ENCODE results near the gene SNIP1.

The SNIP1 gene

DNA sequence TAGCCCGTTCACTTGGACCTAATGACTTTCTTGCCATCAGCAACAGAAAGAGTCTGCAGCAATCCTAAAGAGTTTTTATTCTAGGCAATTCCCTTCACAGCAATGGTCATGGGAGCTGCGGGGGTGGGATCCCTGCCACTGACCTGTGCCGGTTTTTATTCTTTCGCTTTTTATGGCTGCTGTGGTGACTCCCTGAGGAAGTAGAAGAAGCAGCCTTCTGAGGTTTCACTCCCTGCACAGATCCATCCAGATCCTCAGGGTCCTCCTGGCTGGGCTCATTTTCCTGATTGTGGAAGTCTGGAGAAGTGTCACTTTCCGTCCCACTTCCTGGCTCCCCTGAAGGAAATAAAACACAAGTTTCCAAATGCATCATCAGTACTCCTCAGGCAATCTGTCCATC lies 52.4 kb downstream of the SNIP1 start:
- H3K9ac ChIP-seq (ENCODE audit: low read depth, low read length): no peak overlapping the region
- no peaks in the 10 kb centered on the region for H3K9me3 ChIP-seq (ENCODE audit: insufficient read depth, low read length, severe bottlenecking)
- H2AFZ ChIP-seq (ENCODE audit: low read depth, low read length): no peak overlapping the region
- no peak overlapping the region for H3K4me2 ChIP-seq (ENCODE audit: insufficient read depth, low read length)
- H3K79me2 ChIP-seq (ENCODE audit: insufficient read depth, low read length): peaks cover 33% of the 10 kb centered on the region
- no peak overlapping the region for H3K27ac ChIP-seq (ENCODE audit: low read length)
- peaks cover 16% of the 10 kb centered on the region for H4K20me1 ChIP-seq (ENCODE audit: insufficient read depth, low read length)
- peaks cover 85% of the 10 kb centered on the region for H3K36me3 ChIP-seq (ENCODE audit: insufficient read depth, low read length)
- no peaks in the 10 kb centered on the region for H3K4me1 ChIP-seq (ENCODE audit: insufficient read depth, low read length)
- ATAC-seq (ENCODE audit: insufficient read depth, low read depth): no peak
- no peak overlapping the region for H3K4me3 ChIP-seq (ENCODE audit: low read depth in 1 of 2, low read length in 2 of 2)
- no peak for DNase-seq
- no peaks in the 10 kb centered on the region for H3K27me3 ChIP-seq (ENCODE audit: insufficient read depth, low read length, poor library complexity)
- no peak for TF ChIP-seq EZH2 (IDR thresholded peaks at IDR 0.05; ENCODE audit: borderline replicate concordance, low read depth, low read length, severe bottlenecking)
- TF ChIP-seq, protein P1, sequence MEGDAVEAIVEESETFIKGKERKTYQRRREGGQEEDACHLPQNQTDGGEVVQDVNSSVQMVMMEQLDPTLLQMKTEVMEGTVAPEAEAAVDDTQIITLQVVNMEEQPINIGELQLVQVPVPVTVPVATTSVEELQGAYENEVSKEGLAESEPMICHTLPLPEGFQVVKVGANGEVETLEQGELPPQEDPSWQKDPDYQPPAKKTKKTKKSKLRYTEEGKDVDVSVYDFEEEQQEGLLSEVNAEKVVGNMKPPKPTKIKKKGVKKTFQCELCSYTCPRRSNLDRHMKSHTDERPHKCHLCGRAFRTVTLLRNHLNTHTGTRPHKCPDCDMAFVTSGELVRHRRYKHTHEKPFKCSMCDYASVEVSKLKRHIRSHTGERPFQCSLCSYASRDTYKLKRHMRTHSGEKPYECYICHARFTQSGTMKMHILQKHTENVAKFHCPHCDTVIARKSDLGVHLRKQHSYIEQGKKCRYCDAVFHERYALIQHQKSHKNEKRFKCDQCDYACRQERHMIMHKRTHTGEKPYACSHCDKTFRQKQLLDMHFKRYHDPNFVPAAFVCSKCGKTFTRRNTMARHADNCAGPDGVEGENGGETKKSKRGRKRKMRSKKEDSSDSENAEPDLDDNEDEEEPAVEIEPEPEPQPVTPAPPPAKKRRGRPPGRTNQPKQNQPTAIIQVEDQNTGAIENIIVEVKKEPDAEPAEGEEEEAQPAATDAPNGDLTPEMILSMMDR (IDR thresholded peaks at IDR 0.05; ENCODE audit: borderline replicate concordance, extremely low read depth, low read length, poor library complexity, severe bottlenecking): no peak

DNA sequence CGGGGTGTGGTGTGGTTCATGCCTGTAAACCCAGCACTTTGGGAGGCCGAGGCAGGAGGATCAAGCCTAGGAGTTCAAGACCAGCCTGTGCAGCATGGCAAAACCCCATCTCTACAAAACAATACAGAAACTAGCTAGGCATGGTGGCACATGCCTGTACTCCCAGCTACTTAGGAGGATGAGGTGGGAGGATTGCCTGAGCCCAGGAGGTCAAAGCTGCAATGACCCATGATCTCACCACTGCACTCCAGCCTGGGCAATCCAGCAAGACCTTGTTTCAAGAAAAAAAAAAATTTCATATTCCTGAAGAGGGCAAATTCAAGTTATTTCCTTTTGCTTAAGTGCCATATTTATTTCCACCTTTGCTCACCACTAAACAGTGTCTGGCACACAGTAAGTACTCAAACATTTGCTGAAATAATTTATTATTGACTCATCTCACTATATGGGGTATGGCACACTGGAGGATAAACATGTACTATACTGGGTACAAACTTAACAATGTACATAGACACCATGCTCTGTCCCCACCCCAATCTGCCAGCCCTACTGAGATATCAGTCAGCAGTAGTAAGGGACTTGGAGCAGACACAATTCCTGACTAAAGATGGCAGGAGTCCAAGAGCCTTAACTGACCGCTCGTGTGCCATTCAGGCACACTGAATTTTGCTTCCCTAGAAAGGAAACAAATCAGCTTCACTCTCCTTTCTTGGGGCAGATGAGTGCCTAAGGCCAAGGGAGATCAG lies 55.0 kb downstream of the SNIP1 start:
- Histone ChIP-seq H3K27ac (ENCODE audit: low read length) (no peak overlapping the region), H3K4me2 (ENCODE audit: insufficient read depth, low read length) (no peak overlapping the region), H3K4me3 (ENCODE audit: low read depth in 1 of 2, low read length in 2 of 2) (no peak overlapping the region), H3K27me3 (ENCODE audit: insufficient read depth, low read length, poor library complexity) (no peaks in the 10 kb centered on the region), H3K9me3 (ENCODE audit: insufficient read depth, low read length, severe bottlenecking) (no peaks in the 10 kb centered on the region), H3K36me3 (ENCODE audit: insufficient read depth, low read length) (peaks cover 85% of the 10 kb centered on the region), H2AFZ (ENCODE audit: low read depth, low read length) (no peak overlapping the region), H4K20me1 (ENCODE audit: insufficient read depth, low read length) (peaks cover 7% of the 10 kb centered on the region; the same call in 1 of the 2 replicates), H3K4me1 (ENCODE audit: insufficient read depth, low read length) (no peaks in the 10 kb centered on the region), H3K9ac (ENCODE audit: low read depth, low read length) (no peak overlapping the region), H3K79me2 (ENCODE audit: insufficient read depth, low read length) (peaks cover 20% of the 10 kb centered on the region; the same call in 1 of the 2 replicates)
- TF ChIP-seq, protein P1 (IDR thresholded peaks at IDR 0.05; ENCODE audit: borderline replicate concordance, extremely low read depth, low read length, poor library complexity, severe bottlenecking): no peak
- TF ChIP-seq EZH2 (IDR thresholded peaks at IDR 0.05; ENCODE audit: borderline replicate concordance, low read depth, low read length, severe bottlenecking): no peak
- ATAC-seq (ENCODE audit: insufficient read depth, low read depth) (no peak), DNase-seq (no peak)

DNA sequence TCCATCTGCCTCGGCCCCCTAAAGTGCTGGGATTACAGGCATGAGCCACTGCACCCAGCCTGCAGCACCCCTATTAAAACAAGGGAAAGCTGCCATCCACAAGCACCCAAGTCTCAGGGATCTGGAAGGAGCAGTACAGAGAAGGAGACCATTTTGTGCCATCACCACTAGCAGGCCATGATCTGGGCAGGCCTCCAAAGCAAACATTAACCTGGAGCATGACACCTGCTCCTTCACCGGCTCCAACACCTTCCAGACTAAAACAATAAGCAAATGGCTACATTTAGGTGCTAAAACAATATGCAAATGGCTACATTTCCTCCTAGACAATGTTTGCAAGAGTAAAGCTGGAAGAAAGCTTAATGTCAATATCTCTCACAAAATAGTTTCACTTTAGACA lies 56.3 kb downstream of the SNIP1 start:
- H3K9me3 ChIP-seq (ENCODE audit: insufficient read depth, low read length, severe bottlenecking): no peaks in the 10 kb centered on the region
- peaks cover 84% of the 10 kb centered on the region for H3K36me3 ChIP-seq (ENCODE audit: insufficient read depth, low read length)
- H3K4me3 ChIP-seq (ENCODE audit: low read depth in 1 of 2, low read length in 2 of 2): no peak overlapping the region
- DNase-seq: no peak
- no peak overlapping the region for H3K27ac ChIP-seq (ENCODE audit: low read length)
- H3K4me2 ChIP-seq (ENCODE audit: insufficient read depth, low read length): no peak overlapping the region
- H4K20me1 ChIP-seq (ENCODE audit: insufficient read depth, low read length): peaks cover 7% of the 10 kb centered on the region; the same call in 1 of the 2 replicates
- H3K79me2 ChIP-seq (ENCODE audit: insufficient read depth, low read length): peaks cover 11% of the 10 kb centered on the region; the same call in 1 of the 2 replicates
- no peaks in the 10 kb centered on the region for H3K27me3 ChIP-seq (ENCODE audit: insufficient read depth, low read length, poor library complexity)
- no peak overlapping the region for H3K9ac ChIP-seq (ENCODE audit: low read depth, low read length)
- TF ChIP-seq EZH2 (IDR thresholded peaks at IDR 0.05; ENCODE audit: borderline replicate concordance, low read depth, low read length, severe bottlenecking): no peak
- TF ChIP-seq, protein P1 (IDR thresholded peaks at IDR 0.05; ENCODE audit: borderline replicate concordance, extremely low read depth, low read length, poor library complexity, severe bottlenecking): no peak
- no peak for ATAC-seq (ENCODE audit: insufficient read depth, low read depth)
- H3K4me1 ChIP-seq (ENCODE audit: insufficient read depth, low read length): no peaks in the 10 kb centered on the region
- H2AFZ ChIP-seq (ENCODE audit: low read depth, low read length): no peak overlapping the region
